Endothelial cell of umbilical vein (primary cell): ENCODE measurements around the gene SCLY. TPM values are rescaled to one million over a fixed set of nuclear protein-coding genes. Genes with fewer than 3 reads are reported as not detected.

Source experiments
- BruUV-seq: library from RNA; stranded (reverse); fragments of 400-500 nt; replicated peaks from 2 replicates; lab custom pipeline; 2021; lab: Mats Ljungman, UMichigan
- CTCF ChIA-PET: fragments of 300-600, 350-600 bp; sonication (Branson Sonifier 250); formaldehyde crosslinking; loops from one replicate; lab custom pipeline; 2021; ENCODE audit warnings: antibody characterized with exemption, inconsistent platforms; lab: Charles Lee
- POLR2A ChIA-PET: fragments of 300-600, 350-600 bp; sonication (Branson Sonifier 250); formaldehyde crosslinking; loops from one replicate; lab custom pipeline; 2021; ENCODE audit warnings: antibody characterized with exemption, inconsistent platforms; lab: Charles Lee
- DNase-seq: peaks from one replicate; pipeline ENCODE4 v3.0.0-alpha.2; 2011; ENCODE audit warnings: low read depth, low spot score
- FAIRE-seq: peaks from 2 replicates; lab custom pipeline; 2011; peaks lifted over from hg19 to GRCh38; lab: Jason Lieb, UNC
- H2AFZ ChIP-seq: 2 replicates; pipeline ENCODE4 v1.6.0; 2012; ENCODE audit warnings: low read depth, low read length, control low read depth, inconsistent platforms
- H3K27ac ChIP-seq: 2 replicates; pipeline ENCODE4 v1.5.1; 2011; ENCODE audit warnings: low read depth, mild to moderate bottlenecking, control low read depth, low read length, moderate library complexity; ENCODE audit not compliant: insufficient read depth
- H3K27me3 ChIP-seq, 2 experiments: 2 replicates each; pipeline versions ENCODE4 v1.6.0 to v1.6.1; 2011; ENCODE audit warnings: low read length in 2 of 2, mixed read lengths in 1 of 2; ENCODE audit not compliant: control insufficient read depth in 2 of 2, insufficient read depth in 2 of 2
- H3K36me3 ChIP-seq, 2 experiments: 2 replicates in 1 of 2; 3 replicates in 1 of 2; pipeline ENCODE4 v1.5.1; 2011; ENCODE audit warnings: low read length in 2 of 2, mild to moderate bottlenecking in 1 of 2, moderate library complexity in 1 of 2; ENCODE audit not compliant: control insufficient read depth in 2 of 2, insufficient read depth in 2 of 2; ENCODE audit errors: extremely low read depth in 1 of 2
- H3K4me1 ChIP-seq: 3 replicates; pipeline ENCODE4 v1.5.1; 2011; ENCODE audit warnings: mild to moderate bottlenecking, low read length; ENCODE audit not compliant: control insufficient read depth, insufficient read depth; ENCODE audit errors: extremely low read depth
- H3K4me2 ChIP-seq: 2 replicates; pipeline ENCODE4 v1.6.1; 2011; ENCODE audit warnings: low read length, control low read depth, mixed read lengths; ENCODE audit not compliant: insufficient read depth
- H3K4me3 ChIP-seq, 3 experiments: fragments of 200-600 bp in 1 of 3; sonication (generic), shearing (Covaris generic) in 1 of 3; replicated peaks in 1 of 3; 2 replicates each; pipeline ENCODE4 v1.5.1; 2011 to 2016; ENCODE audit warnings: control low read depth in 3 of 3, low read length in 3 of 3, mild to moderate bottlenecking in 2 of 3, inconsistent platforms in 1 of 3, low read depth in 1 of 3, moderate library complexity in 1 of 3; ENCODE audit not compliant: insufficient read depth in 1 of 3
- H3K79me2 ChIP-seq: 2 replicates; pipeline ENCODE4 v1.6.0; 2012; ENCODE audit warnings: low read length, inconsistent platforms; ENCODE audit not compliant: control insufficient read depth, insufficient read depth
- H3K9ac ChIP-seq: replicated peaks from 2 replicates; pipeline ENCODE3; 2011; ENCODE audit warnings: low read length, control low read depth; ENCODE audit not compliant: insufficient read depth; ENCODE audit errors: extremely low read depth
- H3K9me1 ChIP-seq: replicated peaks from 3 replicates; pipeline ENCODE4 v1.6.0; 2011; ENCODE audit warnings: mild to moderate bottlenecking, low read length; ENCODE audit not compliant: control insufficient read depth, insufficient read depth; ENCODE audit errors: extremely low read depth
- H3K9me3 ChIP-seq: replicated peaks from 2 replicates; pipeline ENCODE4 v1.5.1; 2012; ENCODE audit warnings: low read length, inconsistent platforms; ENCODE audit not compliant: control insufficient read depth, insufficient read depth
- H4K20me1 ChIP-seq: replicated peaks from 2 replicates; pipeline ENCODE3; 2011; ENCODE audit warnings: mild to moderate bottlenecking, low read length; ENCODE audit not compliant: control insufficient read depth, insufficient read depth; ENCODE audit errors: extremely low read depth
- CTCF ChIP-seq, 2 donors: IDR thresholded peaks; 1 replicate in 1 of 2; 2 replicates in 1 of 2; pipeline ENCODE4 v1.5.1; 2011; ENCODE audit warnings: low read length in 2 of 2, mild to moderate bottlenecking in 2 of 2, moderate library complexity in 2 of 2, control low read depth in 1 of 2, inconsistent platforms in 1 of 2, low read depth in 1 of 2; ENCODE audit not compliant: insufficient read depth in 1 of 2; ENCODE audit errors: extremely low read depth in 1 of 2
- EZH2 ChIP-seq: IDR thresholded peaks from 2 replicates; pipeline ENCODE4 v1.6.1; 2012; ENCODE audit warnings: borderline replicate concordance, low read depth, mild to moderate bottlenecking, moderate library complexity, low read length, inconsistent platforms; ENCODE audit not compliant: severe bottlenecking
- FOS ChIP-seq: IDR thresholded peaks from 2 replicates; pipeline ENCODE4 v1.6.1; 2011; ENCODE audit warnings: mild to moderate bottlenecking, low read length, moderate library complexity, borderline replicate concordance; ENCODE audit not compliant: insufficient read depth
- GATA2 ChIP-seq: IDR thresholded peaks from 2 replicates; pipeline ENCODE4 v1.7.0; 2011; ENCODE audit warnings: low read depth, mild to moderate bottlenecking, moderate library complexity, mixed read lengths, low read length; ENCODE audit not compliant: insufficient read length, insufficient read depth
- JUN ChIP-seq: IDR thresholded peaks from 2 replicates; pipeline ENCODE4 v1.6.1; 2011; ENCODE audit warnings: borderline replicate concordance, low read depth; ENCODE audit not compliant: insufficient read length, insufficient read depth
- MYC ChIP-seq: IDR thresholded peaks from one replicate; pipeline ENCODE4 v1.6.1; 2011; ENCODE audit warnings: mild to moderate bottlenecking, low read depth, low read length
- POLR2A ChIP-seq: IDR thresholded peaks from 2 replicates; pipeline ENCODE4 v1.6.1; 2012; ENCODE audit warnings: low read depth, mild to moderate bottlenecking, control low read depth, low read length
- POLR2AphosphoS5 ChIP-seq: IDR thresholded peaks from 2 replicates; pipeline ENCODE4 v1.6.1; 2012; ENCODE audit warnings: low read depth, mild to moderate bottlenecking, control low read depth, low read length, moderate library complexity; ENCODE audit not compliant: insufficient read depth
- dilution Hi-C: fragments of 300-500 bp; cut with MboI; formaldehyde crosslinking; loops from one replicate; pipeline ENCODE4 v1.15.0; 2019; ENCODE audit warnings: low sequenced_read_pairs; ENCODE audit not compliant: extremely low pct_ligation_motif_present
- intact Hi-C: fragments of 100-400 bp; cut with micrococcal nuclease; formaldehyde crosslinking; loops from one replicate; pipeline ENCODE4 v1.10.0; 2022
- polyA plus RNA-seq, 4 experiments: library from polyadenylated mRNA; depleted of rRNA in 3 of 4; stranded (reverse) in 3 of 4; unstranded in 1 of 4; fragments of >200 nt; gene quantifications; 2 replicates each; pipeline versions ENCODE4 v1.2.1 to v1.2.3, GENCODE V29; 2011 to 2012; ENCODE audit warnings: missing spikeins in 1 of 4
- total RNA-seq: library from RNA; stranded (reverse); gene quantifications from 2 replicates; pipeline ENCODE4 v1.2.3, GENCODE V29; 2021
- TF ChIP-seq, protein P1 (sequence below): IDR thresholded peaks from 2 replicates; pipeline ENCODE4 v1.6.1; 2011; ENCODE audit not compliant: insufficient read depth, insufficient read length

The SCLY gene
- total and polyA plus RNA-seq, 2 donors (not counting 3 experiments of a cell fraction or from before 2014, with no cell fraction given), result 22.6 to 32.7 TPM

DNA sequence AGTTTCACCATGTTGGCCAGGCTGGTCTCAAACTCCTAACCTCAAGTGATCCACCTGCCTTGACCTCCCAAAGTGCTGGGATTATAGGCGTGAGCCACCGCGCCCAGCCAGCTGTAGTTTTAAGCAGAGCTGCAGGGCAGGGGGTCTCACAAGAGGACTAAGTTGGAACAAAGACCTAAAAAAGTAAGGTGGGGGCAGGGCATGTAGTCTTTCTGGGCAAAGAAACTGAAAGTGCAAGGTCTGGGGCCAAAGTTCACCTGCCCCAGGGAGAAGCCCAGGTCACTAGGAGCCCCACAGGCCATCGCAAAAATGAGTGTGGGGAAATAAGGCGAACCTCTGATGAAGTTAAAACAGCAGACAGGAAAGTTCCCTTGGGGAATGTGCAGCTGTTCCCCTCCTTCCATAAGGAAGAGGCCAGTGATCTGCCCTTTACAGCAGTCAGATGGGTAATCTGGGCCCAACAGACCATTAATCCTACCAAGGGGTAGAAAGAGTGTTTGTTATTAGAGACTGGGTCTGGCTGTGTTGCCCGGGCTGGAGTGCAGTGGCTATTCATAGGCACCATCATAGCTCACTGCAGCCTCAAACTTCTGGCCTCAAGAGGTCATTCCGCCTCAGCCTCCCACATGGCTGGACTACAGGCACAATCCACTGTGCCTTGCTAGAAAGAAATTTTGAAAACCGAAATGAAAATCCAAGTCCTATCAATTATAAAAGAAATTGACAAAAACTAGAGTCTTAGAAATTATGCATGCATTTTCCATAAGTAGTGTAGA, 2.8 kb downstream of the SCLY start:
- peaks cover 3 to 6% of the 10 kb centered on the region in 2 experiments for H3K36me3 ChIP-seq
- no peaks in the 10 kb centered on the region for H3K27me3 ChIP-seq
- H3K9me1 ChIP-seq, result no peaks in the 10 kb centered on the region
- dilution Hi-C loops (no loop called here), intact Hi-C loops (loop anchor here (5.0 to 10.0 kb wide), 2 partner anchors 171 to 206 kb away; partner anchors contain the start of gene RAMP1)
- H3K9me3 ChIP-seq, result no peaks in the 10 kb centered on the region
- peaks cover 10% of the 10 kb centered on the region for H3K4me1 ChIP-seq
- no peak for TF ChIP-seq FOS
- no peak for FAIRE-seq
- ChIA-PET POLR2A (no interaction called here), CTCF (no interaction called here)
- no TSS peak for BruUV-seq
- no peak overlapping the region for H2AFZ ChIP-seq
- H3K9ac ChIP-seq, result no peak overlapping the region
- peaks cover 7% of the 10 kb centered on the region for H3K79me2 ChIP-seq
- H3K27ac ChIP-seq, result no peak overlapping the region
- no peak overlapping the region for H3K4me3 ChIP-seq
- H3K4me2 ChIP-seq, result no peak overlapping the region
- DNase-seq, result no peak
- H4K20me1 ChIP-seq, result no peaks in the 10 kb centered on the region

GRCh38 chr2:238064376-238064775, 3.6 kb downstream of the SCLY start:
- Histone ChIP-seq H3K27me3 (no peaks in the 10 kb centered on the region), H3K9ac (no peak overlapping the region), H4K20me1 (no peaks in the 10 kb centered on the region), H3K27ac (no peak overlapping the region), H3K4me1 (peaks cover 10% of the 10 kb centered on the region), H3K36me3 (peaks cover 5 to 6% of the 10 kb centered on the region in 2 experiments), H3K9me3 (no peaks in the 10 kb centered on the region), H3K79me2 (peaks cover 7% of the 10 kb centered on the region), H3K9me1 (no peaks in the 10 kb centered on the region), H3K4me3 (no peak overlapping the region), H3K4me2 (no peak overlapping the region), H2AFZ (no peak overlapping the region)
- intact Hi-C loops, result loop anchor here (5.0 to 10.0 kb wide), 2 partner anchors 170 to 207 kb away; partner anchors contain the start of gene RAMP1
- DNase-seq (no peak), FAIRE-seq (no peak)
- TF ChIP-seq GATA2 (no peak), POLR2AphosphoS5 (no peak), EZH2 (no peak), FOS (no peak), POLR2A (no peak), MYC (no peak), JUN (no peak), CTCF (IDR thresholded peaks at IDR 0.05; ENCODE audit: extremely low read depth in 1 of 2, insufficient read depth in 1 of 2, low read depth in 1 of 2, low read length in 2 of 2) (no peak)
- TF ChIP-seq, protein P1, sequence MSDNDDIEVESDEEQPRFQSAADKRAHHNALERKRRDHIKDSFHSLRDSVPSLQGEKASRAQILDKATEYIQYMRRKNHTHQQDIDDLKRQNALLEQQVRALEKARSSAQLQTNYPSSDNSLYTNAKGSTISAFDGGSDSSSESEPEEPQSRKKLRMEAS, result no peak
- CTCF ChIA-PET, result interaction anchor here (0.9 kb wide), 1 partner anchor 199 kb away, joined by 3 read pairs; no protein-coding TSS in a partner anchor
- POLR2A ChIA-PET, result no interaction called here
- no TSS peak for BruUV-seq
- dilution Hi-C loops, result no loop called here
